Suprapubic skin (tissue), 4 donors: ENCODE measurements around the gene TPCN2. TPM values are rescaled to one million over a fixed set of nuclear protein-coding genes. Genes with fewer than 3 reads are reported as not detected.
"Not testable (repeated sequence)": the region's sequence is repeated elsewhere in the genome, so short reads cannot be mapped to it uniquely, and the experiment has no call there.

Source experiments
- DNase-seq, 2 donors: peaks; one replicate each; pipeline ENCODE4 v3.0.0-alpha.2; 2019; ENCODE audit warnings: low spot score in 2 of 2
- H3K27ac ChIP-seq: fragments of 200-600 bp; sonication (generic); one replicate; pipeline ENCODE4 v1.5.1; 2019
- H3K27me3 ChIP-seq: fragments of 200-600 bp; sonication (generic); one replicate; pipeline ENCODE4 v1.5.1; 2019
- H3K36me3 ChIP-seq: fragments of 200-600 bp; sonication (generic); one replicate; pipeline ENCODE4 v1.5.1; 2019
- H3K4me1 ChIP-seq: fragments of 200-600 bp; sonication (generic); one replicate; pipeline ENCODE4 v1.5.1; 2019
- H3K4me3 ChIP-seq: fragments of 200-600 bp; sonication (generic); one replicate; pipeline ENCODE4 v1.5.1; 2019; ENCODE audit warnings: mild to moderate bottlenecking
- H3K9me3 ChIP-seq: fragments of 200-600 bp; sonication (generic); one replicate; pipeline ENCODE4 v1.5.1; 2019
- EP300 ChIP-seq: sonication (generic); formaldehyde crosslinking; IDR thresholded peaks from one replicate; pipeline ENCODE4 v1.6.1; 2017; ENCODE audit warnings: antibody characterized with exemption
- POLR2A ChIP-seq, 2 donors: fragments of 450-650 bp; IDR thresholded peaks; one replicate each; pipeline ENCODE4 v1.6.1; 2017; ENCODE audit warnings: antibody characterized with exemption in 2 of 2, mild to moderate bottlenecking in 2 of 2, moderate library complexity in 2 of 2
- POLR2AphosphoS5 ChIP-seq, 3 donors: sonication (generic); formaldehyde crosslinking; IDR thresholded peaks; one replicate each; pipeline ENCODE4 v1.6.1; 2017; ENCODE audit warnings: antibody characterized with exemption in 3 of 3
- WGBS: methylation state at CpG from one replicate; pipeline ENCODE4 v1.1.5; 2018; 5-methylcytosine and 5-hydroxymethylcytosine counted together
- total RNA-seq, 4 donors: library from RNA; depleted of rRNA; stranded (reverse); fragments of >200 nt; gene quantifications; one replicate each; pipeline ENCODE4 v1.1.0, GENCODE V29; 2016
- TF ChIP-seq, protein P1 (sequence below), 2 donors: fragments of 200-600 bp in 1 of 2; fragments of 450-650 bp in 1 of 2; sonication (generic) in 1 of 2; IDR thresholded peaks; one replicate each; pipeline ENCODE4 v1.5.1; 2016 to 2019; ENCODE audit warnings: antibody characterized with exemption in 2 of 2, mild to moderate bottlenecking in 1 of 2, moderate library complexity in 1 of 2

The TPCN2 gene
- total RNA-seq: 10 to 100 TPM in 3 of 4 donors, 1 to 10 TPM in 1; 8.4 to 30.3 (median 24.4) TPM

DNA sequence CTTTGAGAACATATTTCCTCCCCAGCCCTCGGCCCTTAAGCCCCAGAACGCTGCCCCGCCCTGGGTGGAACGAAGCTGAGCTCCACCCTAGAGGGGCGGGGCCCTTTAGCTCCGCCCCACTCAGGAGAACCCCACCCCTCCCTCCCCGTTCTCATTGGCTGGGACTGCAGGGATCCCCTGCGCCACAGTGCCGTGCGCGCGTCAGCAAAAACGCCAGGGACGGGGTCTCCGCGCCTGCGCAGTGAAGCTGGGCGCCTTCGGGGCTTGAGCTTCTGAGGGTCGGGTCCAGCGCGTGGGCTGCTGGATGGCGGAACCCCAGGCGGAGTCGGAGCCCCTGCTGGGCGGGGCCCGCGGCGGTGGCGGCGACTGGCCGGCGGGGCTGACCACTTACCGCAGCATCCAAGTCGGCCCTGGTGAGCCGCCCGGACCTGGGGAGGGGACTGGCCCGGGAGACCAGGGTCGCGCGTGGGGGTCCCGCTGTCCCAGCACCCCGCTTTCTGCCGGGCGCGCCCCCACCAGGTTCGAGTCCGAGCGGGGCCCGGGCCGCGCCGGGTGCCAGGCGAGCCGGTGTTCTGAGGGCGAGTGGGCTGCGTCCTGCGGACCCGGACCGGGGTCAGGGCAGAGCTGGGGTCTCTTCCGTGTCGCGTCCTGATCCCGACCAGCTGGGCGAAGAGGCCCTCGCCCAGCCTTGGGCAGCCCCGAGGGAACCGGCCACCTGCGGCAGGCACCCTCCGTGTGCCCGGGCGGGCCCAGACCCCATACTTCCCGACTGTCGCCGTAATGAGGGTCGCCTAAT is at the start of gene TPCN2:
Gene TPCN2, plus strand, starts transcription at position 239 of the 796 bp plus-strand sequence. Its CDS starts 66 bp downstream, at position 305.
- DNase-seq: peak; percentile 94 to 95
- WGBS: under 1% methylated on average over 33 of the region's 76 CpGs
- peak within 1 kb of the TSS; percentile 99 for H3K4me3 ChIP-seq
- TF ChIP-seq POLR2AphosphoS5 (IDR thresholded peaks at IDR 0.05) (peak in 1 of 3 donors; percentile 40), POLR2A (IDR thresholded peaks at IDR 0.05) (no peak), EP300 (no peak)
- TF ChIP-seq, protein P1, sequence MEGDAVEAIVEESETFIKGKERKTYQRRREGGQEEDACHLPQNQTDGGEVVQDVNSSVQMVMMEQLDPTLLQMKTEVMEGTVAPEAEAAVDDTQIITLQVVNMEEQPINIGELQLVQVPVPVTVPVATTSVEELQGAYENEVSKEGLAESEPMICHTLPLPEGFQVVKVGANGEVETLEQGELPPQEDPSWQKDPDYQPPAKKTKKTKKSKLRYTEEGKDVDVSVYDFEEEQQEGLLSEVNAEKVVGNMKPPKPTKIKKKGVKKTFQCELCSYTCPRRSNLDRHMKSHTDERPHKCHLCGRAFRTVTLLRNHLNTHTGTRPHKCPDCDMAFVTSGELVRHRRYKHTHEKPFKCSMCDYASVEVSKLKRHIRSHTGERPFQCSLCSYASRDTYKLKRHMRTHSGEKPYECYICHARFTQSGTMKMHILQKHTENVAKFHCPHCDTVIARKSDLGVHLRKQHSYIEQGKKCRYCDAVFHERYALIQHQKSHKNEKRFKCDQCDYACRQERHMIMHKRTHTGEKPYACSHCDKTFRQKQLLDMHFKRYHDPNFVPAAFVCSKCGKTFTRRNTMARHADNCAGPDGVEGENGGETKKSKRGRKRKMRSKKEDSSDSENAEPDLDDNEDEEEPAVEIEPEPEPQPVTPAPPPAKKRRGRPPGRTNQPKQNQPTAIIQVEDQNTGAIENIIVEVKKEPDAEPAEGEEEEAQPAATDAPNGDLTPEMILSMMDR (IDR thresholded peaks at IDR 0.05): no peak
- H3K4me1 ChIP-seq: peaks cover 64% of the 10 kb centered on the region
- H3K9me3 ChIP-seq: no peaks in the 10 kb centered on the region
- H3K27ac ChIP-seq: peak within 1 kb of the TSS; percentile 90
- H3K36me3 ChIP-seq: peaks cover 4% of the 10 kb centered on the region
- H3K27me3 ChIP-seq: no peaks in the 10 kb centered on the region

DNA sequence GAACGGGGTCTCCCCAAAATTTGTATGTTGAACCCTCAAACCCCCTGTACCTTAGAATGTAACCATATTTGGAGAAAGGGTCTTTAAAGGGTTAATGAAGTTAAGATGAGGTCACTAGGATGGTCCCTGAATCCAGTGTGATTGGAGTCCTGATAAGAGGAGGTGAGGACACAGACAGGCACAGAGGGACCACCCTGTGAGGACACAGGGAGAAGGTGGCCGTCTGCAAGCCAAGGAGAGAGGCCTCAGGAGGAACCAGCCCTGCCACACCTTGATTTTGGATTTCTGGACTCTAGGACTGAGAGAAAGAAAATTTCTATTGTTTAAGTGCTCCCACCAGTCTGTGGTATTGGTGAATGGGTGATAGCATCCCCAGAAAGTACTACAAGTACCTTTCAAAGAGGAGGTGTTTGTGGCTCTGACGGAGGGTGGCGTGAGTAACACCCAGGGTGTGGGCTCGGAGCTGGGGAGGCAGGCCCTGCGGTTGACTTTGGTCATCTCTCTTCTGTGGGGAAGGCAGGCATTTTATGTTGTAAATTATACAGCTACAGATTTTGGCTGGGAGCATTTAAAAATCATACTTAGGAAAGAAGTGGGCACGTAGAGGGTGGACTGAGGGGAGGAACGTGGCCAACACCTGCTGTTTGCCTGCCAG is 49.5 kb upstream of the TPCN2 start:
- 81% methylated on average over 8 of the region's 8 CpGs for WGBS
- peak; percentile 44 to 70 for DNase-seq
- Histone ChIP-seq H3K9me3 (no peaks in the 10 kb centered on the region), H3K36me3 (peaks cover 3% of the 10 kb centered on the region), H3K4me1 (peaks cover 43% of the 10 kb centered on the region), H3K27ac (peak overlapping the region; percentile 47), H3K27me3 (peaks cover 3% of the 10 kb centered on the region), H3K4me3 (no peak overlapping the region)
- TF ChIP-seq EP300 (no peak), POLR2AphosphoS5 (IDR thresholded peaks at IDR 0.05) (no peak), POLR2A (IDR thresholded peaks at IDR 0.05) (no peak)
- TF ChIP-seq, protein P1 (IDR thresholded peaks at IDR 0.05): no peak

DNA sequence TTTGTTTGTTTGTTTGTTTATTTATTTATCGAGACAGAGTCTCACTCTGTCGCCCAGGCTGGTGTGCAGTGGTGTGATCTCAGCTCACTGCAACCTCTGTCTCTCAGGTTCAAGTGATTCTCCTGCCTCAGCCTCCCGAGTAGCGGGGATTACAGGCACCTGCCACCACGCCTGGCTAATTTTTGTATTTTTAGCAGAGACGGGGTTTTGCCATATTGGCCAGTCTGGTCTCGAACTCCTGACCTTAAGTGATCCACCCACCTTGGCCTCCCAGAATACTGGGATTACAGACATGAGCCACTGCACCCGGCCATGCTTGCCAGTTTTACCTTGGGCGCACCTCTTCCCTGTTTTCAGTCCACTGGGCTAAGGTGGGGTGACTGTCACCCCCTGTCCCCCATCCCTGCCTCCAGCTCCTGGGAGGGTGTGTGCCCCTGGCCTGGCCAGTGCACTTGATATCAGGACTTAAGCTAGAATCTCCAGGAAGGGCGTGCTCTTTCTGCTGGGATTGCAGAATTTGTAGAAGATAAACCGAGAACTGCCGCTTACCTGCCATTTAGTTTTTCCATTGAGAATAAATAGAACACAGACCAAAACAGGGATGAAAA is 48.9 kb upstream of the TPCN2 start:
- H3K36me3 ChIP-seq, H3K9me3 ChIP-seq, H3K4me3 ChIP-seq, H3K27me3 ChIP-seq: not testable (repeated sequence)
- 90% methylated on average over 11 of the region's 12 CpGs for WGBS
- Histone ChIP-seq H3K4me1 (peaks cover 43% of the 10 kb centered on the region), H3K27ac (peak overlapping the region; percentile 47)
- DNase-seq: peak; percentile 48 to 64

DNA sequence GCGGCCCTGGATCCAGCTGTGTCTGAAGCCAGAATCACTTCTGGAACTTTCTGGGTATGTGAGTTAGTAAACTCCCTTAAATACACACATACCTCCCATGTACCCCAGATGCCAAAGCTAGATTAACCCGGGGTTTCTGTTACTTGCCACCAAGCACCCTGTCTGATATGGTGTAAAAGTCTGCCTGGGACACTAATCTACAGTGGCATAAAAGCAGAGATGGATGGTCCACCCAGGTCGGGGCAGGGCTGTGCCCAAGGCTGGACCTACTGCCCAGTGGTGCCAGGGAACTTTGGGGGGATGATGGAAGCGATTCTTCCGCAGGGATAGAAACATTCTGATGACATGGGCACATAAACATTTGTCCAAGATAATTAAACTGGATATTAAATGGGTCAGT is 48.3 kb upstream of the TPCN2 start:
- Histone ChIP-seq H3K27ac (peak overlapping the region; percentile 73), H3K4me1 (peaks cover 43% of the 10 kb centered on the region), H3K36me3 (peaks cover 3% of the 10 kb centered on the region), H3K27me3 (no peaks in the 10 kb centered on the region), H3K4me3 (no peak overlapping the region), H3K9me3 (no peaks in the 10 kb centered on the region)
- DNase-seq: no peak
- TF ChIP-seq, protein P1 (IDR thresholded peaks at IDR 0.05): no peak
- TF ChIP-seq EP300 (no peak), POLR2A (IDR thresholded peaks at IDR 0.05) (no peak), POLR2AphosphoS5 (IDR thresholded peaks at IDR 0.05) (no peak)
- WGBS: 71% methylated on average over 5 of the region's 5 CpGs

DNA sequence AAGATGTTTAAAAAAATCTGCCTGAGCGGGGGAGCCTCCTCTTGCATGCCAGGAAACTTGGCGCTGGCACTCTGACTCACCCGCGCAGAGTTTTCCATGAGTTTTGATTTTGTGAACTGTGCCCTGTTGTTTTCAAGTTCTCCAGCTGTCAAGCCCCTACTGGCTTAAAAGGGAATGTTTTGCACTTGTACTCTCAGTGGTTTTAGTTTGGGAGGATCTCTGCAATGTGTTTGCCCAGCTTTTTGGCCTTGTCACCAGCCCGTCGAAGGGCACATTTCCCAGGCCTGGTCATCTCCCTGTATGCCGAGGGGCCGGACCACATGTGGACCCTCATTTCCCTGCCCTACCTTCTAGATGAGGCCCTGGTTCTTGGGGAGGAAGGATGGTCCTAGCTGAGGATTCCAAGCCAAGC is 47.9 kb upstream of the TPCN2 start:
- DNase-seq: peak; percentile 82 to 83
- Histone ChIP-seq H3K9me3 (no peaks in the 10 kb centered on the region), H3K27me3 (no peaks in the 10 kb centered on the region), H3K4me3 (no peak overlapping the region), H3K36me3 (peaks cover 3% of the 10 kb centered on the region), H3K27ac (peak overlapping the region; percentile 73), H3K4me1 (peaks cover 43% of the 10 kb centered on the region)
- WGBS: 13% methylated on average over 8 of the region's 8 CpGs
- TF ChIP-seq, protein P1 (IDR thresholded peaks at IDR 0.05): peak; percentile 50 to 61
- no peak for TF ChIP-seq EP300
